GM12878 (cell line): ENCODE data around the gene TUBGCP2.

Source experiments
- ASH2L ChIP-seq: fragments of 300-600, 200-600 bp; sonication (generic); IDR thresholded peaks from 2 replicates; pipeline ENCODE4 v1.6.1; 2017; ENCODE audit warnings: low read depth, mild to moderate bottlenecking, borderline replicate concordance
- MYC ChIP-seq: IDR thresholded peaks from 2 replicates; pipeline ENCODE4 v1.6.1; 2011; ENCODE audit warnings: mild to moderate bottlenecking, low read length, moderate library complexity, inconsistent platforms; ENCODE audit not compliant: insufficient read depth, insufficient replicate concordance, insufficient read length, severe bottlenecking
- REST ChIP-seq: IDR thresholded peaks from 2 replicates; pipeline ENCODE4 v1.6.1; 2012; ENCODE audit warnings: mild to moderate bottlenecking, low read depth, low read length
- RFX5 ChIP-seq: IDR thresholded peaks from 2 replicates; pipeline ENCODE4 v1.6.1; 2011; ENCODE audit warnings: low read depth, low read length, improper control_type of control experiment

GRCh38 chr10:133311570-133311969 is 2.9 kb upstream of the TUBGCP2 start:
- TF ChIP-seq MYC = no peak
- TF ChIP-seq ASH2L = no peak
- TF ChIP-seq RFX5 = no peak
- no peak for TF ChIP-seq REST
